ENCODE results near the gene KANSL1. TPM values are rescaled to one million over a fixed set of nuclear protein-coding genes. Genes with fewer than 3 reads are reported as not detected.

Gene KANSL1
- total RNA-seq, 1 experiment from 2014 or later = 72.7 TPM

DNA sequence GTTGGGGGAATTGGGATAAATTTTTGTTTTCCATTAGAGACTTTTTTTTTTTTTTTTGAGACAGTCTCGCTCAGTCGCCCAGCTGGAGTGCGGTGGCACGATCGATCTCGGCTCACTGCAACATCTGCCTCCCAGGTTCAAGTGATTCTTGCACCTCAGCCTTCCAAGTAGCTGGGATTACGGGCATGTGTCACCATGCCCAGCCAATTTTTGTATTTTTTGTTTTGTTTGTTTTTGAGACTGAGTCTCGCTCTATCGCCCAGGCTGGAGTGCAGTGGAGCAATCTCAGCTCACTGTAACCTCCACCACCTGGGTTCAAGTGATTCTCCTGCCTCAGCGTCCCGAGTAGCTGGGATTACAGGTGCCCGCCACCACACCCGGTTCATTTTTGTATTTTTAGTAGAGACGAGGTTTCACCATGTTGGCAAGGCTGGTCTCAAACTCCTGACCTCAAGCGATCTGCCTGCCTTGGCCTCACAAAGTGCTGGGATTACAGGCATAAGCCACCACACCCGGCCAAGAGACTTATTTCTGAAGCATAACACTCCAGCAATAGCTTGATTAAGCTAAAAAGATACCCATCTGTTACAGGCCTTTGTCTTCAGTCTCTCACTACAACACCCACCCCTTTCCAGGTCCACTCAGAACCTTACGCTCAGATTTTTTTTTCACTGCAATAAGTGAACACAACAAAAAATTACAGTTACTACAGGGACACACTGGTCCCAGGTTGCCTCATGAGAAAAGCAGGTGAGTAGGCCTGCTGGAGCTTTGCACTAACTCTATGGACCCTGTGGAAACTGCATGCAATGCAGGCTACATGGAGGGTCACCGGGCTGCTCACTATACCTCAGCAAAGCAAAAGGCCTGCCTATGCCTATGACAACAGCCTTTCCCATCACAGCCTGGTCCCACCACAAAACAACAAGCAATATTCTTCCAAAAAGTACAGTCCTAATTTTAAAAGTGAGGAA is 34.6 kb downstream of the KANSL1 start:
- Mint-ChIP-seq H3K27ac (peak overlapping the region; percentile 46), H3K9me3 (no peaks in the 10 kb centered on the region), H3K27me3 (ENCODE audit: low read depth) (no peaks in the 10 kb centered on the region), H3K36me3 (no peaks in the 10 kb centered on the region; the same call in 1 of the 2 replicates), H3K4me1 (peaks cover 77% of the 10 kb centered on the region), H3K4me3 (no peak overlapping the region)
- POLR2A ChIA-PET = no interaction called here
- no peak for TF ChIP-seq EMX1 (CRISPR knock-in tag; IDR thresholded peaks at IDR 0.05)
- no peak for TF ChIP-seq ZNF263 (CRISPR knock-in tag; IDR thresholded peaks at IDR 0.05; ENCODE audit: low read depth)
- ATAC-seq = peak; percentile 65
- DNase-seq (ENCODE audit: low spot score) = no peak
- CTCF ChIA-PET = interaction anchor here (0.7 to 1.2 kb wide), 4 partner anchors 16 to 114 kb away, joined by 3 to 4 read pairs (median 4); partner anchors contain the start of gene KANSL1

DNA sequence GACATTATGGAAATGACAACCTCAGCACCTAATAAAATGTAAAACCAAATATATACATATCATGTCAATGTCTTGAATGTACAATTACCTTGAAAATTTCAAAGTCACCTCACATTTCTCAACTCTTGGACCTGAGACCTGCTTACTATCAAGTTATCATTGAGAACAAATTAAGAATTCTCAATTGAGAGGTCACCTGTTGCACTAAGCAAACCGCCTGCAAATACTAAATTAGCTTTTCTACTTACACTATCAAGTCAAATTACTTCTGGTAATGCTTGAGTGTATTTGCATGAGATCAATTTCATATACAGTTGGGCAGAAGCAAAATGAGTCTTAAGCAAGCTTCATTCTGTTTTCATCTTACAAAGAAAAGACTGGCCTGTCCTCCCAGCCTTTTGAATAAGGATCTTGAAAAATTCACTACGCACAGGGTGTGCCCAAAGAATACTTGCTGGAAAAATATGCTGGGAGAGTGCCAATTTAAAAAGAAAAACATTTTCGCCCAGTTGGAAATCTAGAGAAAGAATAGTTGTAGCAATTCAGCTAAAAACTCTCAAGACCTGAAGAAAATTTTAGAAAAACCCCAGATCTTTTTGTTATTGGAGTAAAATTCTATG is 35.7 kb downstream of the KANSL1 start:
- H3K27ac Mint-ChIP-seq = peak overlapping the region; percentile 53; the same call in 1 of the 2 replicates
- no peaks in the 10 kb centered on the region; the same call in 1 of the 2 replicates for H3K36me3 Mint-ChIP-seq
- peaks cover 77% of the 10 kb centered on the region for H3K4me1 Mint-ChIP-seq
- no peak overlapping the region for H3K4me3 Mint-ChIP-seq
- DNase-seq (ENCODE audit: low spot score) = no peak
- no peak for ATAC-seq
- POLR2A ChIA-PET = no interaction called here
- TF ChIP-seq GRHL2 (CRISPR knock-in tag; IDR thresholded peaks at IDR 0.05; ENCODE audit: insufficient replicate concordance, severe bottlenecking) (no peak), TP53 (CRISPR knock-in tag; IDR thresholded peaks at IDR 0.05) (no peak), FOXK1 (CRISPR knock-in tag; IDR thresholded peaks at IDR 0.05) (no peak), FOXP1 (CRISPR knock-in tag; IDR thresholded peaks at IDR 0.05; ENCODE audit: borderline replicate concordance) (no peak), SP1 (CRISPR knock-in tag; conservative IDR thresholded peaks at IDR 0.05) (no peak), NFATC4 (CRISPR knock-in tag; IDR thresholded peaks at IDR 0.05) (no peak), ZNF423 (CRISPR knock-in tag; IDR thresholded peaks at IDR 0.05) (no peak)
- TF ChIP-seq, protein P1, sequence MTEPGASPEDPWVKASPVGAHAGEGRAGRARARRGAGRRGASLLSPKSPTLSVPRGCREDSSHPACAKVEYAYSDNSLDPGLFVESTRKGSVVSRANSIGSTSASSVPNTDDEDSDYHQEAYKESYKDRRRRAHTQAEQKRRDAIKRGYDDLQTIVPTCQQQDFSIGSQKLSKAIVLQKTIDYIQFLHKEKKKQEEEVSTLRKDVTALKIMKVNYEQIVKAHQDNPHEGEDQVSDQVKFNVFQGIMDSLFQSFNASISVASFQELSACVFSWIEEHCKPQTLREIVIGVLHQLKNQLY (CRISPR knock-in tag; IDR thresholded peaks at IDR 0.05) = no peak
- TF ChIP-seq, protein P2, sequence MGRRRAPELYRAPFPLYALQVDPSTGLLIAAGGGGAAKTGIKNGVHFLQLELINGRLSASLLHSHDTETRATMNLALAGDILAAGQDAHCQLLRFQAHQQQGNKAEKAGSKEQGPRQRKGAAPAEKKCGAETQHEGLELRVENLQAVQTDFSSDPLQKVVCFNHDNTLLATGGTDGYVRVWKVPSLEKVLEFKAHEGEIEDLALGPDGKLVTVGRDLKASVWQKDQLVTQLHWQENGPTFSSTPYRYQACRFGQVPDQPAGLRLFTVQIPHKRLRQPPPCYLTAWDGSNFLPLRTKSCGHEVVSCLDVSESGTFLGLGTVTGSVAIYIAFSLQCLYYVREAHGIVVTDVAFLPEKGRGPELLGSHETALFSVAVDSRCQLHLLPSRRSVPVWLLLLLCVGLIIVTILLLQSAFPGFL (CRISPR knock-in tag; IDR thresholded peaks at IDR 0.05; ENCODE audit: borderline replicate concordance) = no peak
- TF ChIP-seq, protein P3, sequence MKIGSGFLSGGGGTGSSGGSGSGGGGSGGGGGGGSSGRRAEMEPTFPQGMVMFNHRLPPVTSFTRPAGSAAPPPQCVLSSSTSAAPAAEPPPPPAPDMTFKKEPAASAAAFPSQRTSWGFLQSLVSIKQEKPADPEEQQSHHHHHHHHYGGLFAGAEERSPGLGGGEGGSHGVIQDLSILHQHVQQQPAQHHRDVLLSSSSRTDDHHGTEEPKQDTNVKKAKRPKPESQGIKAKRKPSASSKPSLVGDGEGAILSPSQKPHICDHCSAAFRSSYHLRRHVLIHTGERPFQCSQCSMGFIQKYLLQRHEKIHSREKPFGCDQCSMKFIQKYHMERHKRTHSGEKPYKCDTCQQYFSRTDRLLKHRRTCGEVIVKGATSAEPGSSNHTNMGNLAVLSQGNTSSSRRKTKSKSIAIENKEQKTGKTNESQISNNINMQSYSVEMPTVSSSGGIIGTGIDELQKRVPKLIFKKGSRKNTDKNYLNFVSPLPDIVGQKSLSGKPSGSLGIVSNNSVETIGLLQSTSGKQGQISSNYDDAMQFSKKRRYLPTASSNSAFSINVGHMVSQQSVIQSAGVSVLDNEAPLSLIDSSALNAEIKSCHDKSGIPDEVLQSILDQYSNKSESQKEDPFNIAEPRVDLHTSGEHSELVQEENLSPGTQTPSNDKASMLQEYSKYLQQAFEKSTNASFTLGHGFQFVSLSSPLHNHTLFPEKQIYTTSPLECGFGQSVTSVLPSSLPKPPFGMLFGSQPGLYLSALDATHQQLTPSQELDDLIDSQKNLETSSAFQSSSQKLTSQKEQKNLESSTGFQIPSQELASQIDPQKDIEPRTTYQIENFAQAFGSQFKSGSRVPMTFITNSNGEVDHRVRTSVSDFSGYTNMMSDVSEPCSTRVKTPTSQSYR (CRISPR knock-in tag; IDR thresholded peaks at IDR 0.05) = no peak
- CTCF ChIA-PET = interaction anchor here (0.6 to 1.2 kb wide), 2 partner anchors 35 to 56 kb away, joined by 3 to 4 read pairs; partner anchors contain the start of gene KANSL1
- H3K9me3 Mint-ChIP-seq = no peaks in the 10 kb centered on the region
- no peaks in the 10 kb centered on the region for H3K27me3 Mint-ChIP-seq (ENCODE audit: low read depth)

DNA sequence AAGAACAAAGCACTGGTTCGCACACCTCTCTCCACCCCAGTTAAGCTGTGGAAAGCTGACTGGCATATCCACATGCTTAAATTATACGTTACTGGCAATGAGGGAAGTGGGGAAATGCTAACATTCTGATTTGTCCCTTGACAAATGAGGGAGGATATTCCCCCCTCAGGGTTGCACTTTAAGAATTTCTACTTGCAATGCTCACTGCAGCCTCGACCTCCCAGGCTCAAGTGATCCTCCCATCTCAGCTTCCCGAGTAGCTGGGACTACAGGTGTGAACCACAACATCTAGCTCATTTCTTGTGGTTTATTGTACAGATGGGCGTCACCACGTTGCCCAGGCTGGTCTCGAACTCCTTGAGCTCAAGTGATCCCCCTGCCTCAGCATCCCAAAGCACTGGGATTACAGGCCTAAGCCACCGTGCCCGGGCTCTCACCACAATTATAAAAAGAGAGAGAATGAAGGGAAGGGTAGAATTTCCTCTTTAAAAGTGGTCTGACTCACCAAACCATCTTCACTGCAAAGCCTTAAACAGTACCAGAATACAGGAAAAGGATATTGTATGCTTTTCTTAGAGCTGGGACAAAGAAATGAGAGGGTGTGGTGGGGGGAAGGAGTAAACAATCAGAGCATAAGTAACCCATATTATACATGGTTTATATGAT is 38.9 kb downstream of the KANSL1 start:
- peak overlapping the region; percentile 46; the same call in 1 of the 2 replicates for H3K27ac Mint-ChIP-seq
- H3K36me3 Mint-ChIP-seq = no peaks in the 10 kb centered on the region
- DNase-seq (ENCODE audit: low spot score) (no peak), ATAC-seq (no peak; the same call in 1 of the 2 replicates)
- no peaks in the 10 kb centered on the region for H3K27me3 Mint-ChIP-seq (ENCODE audit: low read depth)
- POLR2A ChIA-PET = interaction anchor here (0.6 kb wide), 1 partner anchor 45 kb away, joined by 3 read pairs; no protein-coding TSS in a partner anchor
- 0 out of 2 replicates have a peak, but pooled peaks cover 4% of the 10 kb centered on the region for H3K9me3 Mint-ChIP-seq
- peaks cover 75% of the 10 kb centered on the region for H3K4me1 Mint-ChIP-seq
- CTCF ChIA-PET = interaction anchor here (0.6 to 1.0 kb wide), 3 partner anchors 9 to 110 kb away, joined by 3 to 4 read pairs (median 3); no protein-coding TSS in a partner anchor
- no peak overlapping the region for H3K4me3 Mint-ChIP-seq
- TF ChIP-seq ZNF396 (CRISPR knock-in tag; IDR thresholded peaks at IDR 0.05; ENCODE audit: borderline replicate concordance) = no peak
- TF ChIP-seq, protein P4, sequence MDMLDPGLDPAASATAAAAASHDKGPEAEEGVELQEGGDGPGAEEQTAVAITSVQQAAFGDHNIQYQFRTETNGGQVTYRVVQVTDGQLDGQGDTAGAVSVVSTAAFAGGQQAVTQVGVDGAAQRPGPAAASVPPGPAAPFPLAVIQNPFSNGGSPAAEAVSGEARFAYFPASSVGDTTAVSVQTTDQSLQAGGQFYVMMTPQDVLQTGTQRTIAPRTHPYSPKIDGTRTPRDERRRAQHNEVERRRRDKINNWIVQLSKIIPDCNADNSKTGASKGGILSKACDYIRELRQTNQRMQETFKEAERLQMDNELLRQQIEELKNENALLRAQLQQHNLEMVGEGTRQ (CRISPR knock-in tag; IDR thresholded peaks at IDR 0.05) = no peak
- TF ChIP-seq KAT7 (CRISPR knock-in tag; IDR thresholded peaks at IDR 0.05; ENCODE audit: borderline replicate concordance) = no peak
- TF ChIP-seq GABPB1 (CRISPR knock-in tag; IDR thresholded peaks at IDR 0.05) = no peak
- TF ChIP-seq ZNF423 (CRISPR knock-in tag; IDR thresholded peaks at IDR 0.05) = no peak
- TF ChIP-seq MYBL2 (CRISPR knock-in tag; IDR thresholded peaks at IDR 0.05) = no peak
- no peak for TF ChIP-seq GRHL2 (CRISPR knock-in tag; IDR thresholded peaks at IDR 0.05; ENCODE audit: insufficient replicate concordance, severe bottlenecking)
- no peak for TF ChIP-seq ESRRA (CRISPR knock-in tag; IDR thresholded peaks at IDR 0.05; ENCODE audit: borderline replicate concordance)
- no peak for TF ChIP-seq FOXP1 (CRISPR knock-in tag; IDR thresholded peaks at IDR 0.05; ENCODE audit: borderline replicate concordance)
- TF ChIP-seq SMAD3 (CRISPR knock-in tag; IDR thresholded peaks at IDR 0.05; ENCODE audit: borderline replicate concordance) = no peak
- TF ChIP-seq, protein P3 (CRISPR knock-in tag; IDR thresholded peaks at IDR 0.05) = no peak

All from WTC11 (cell line).